Spleen (tissue), 7 donors: ENCODE measurements around the gene PDGFC.

ENCODE experiments used
- CTCF ChIP-seq, 11 experiments: fragments of 200-600 bp in 7 of 11; fragments of 450-650 bp in 4 of 11; sonication (generic) in 4 of 11; IDR thresholded peaks in 8 of 11; conservative IDR thresholded peaks in 3 of 11; 1 replicate in 7 of 11; 2 replicates in 4 of 11; pipeline versions ENCODE4 v1.4.0 to v1.8.0; 2016 to 2021; ENCODE audit warnings: antibody characterized with exemption in 11 of 11, inconsistent platforms in 4 of 11, mild to moderate bottlenecking in 1 of 11
- POLR2A ChIP-seq, 3 donors: fragments of 450-650 bp; IDR thresholded peaks; one replicate each; pipeline ENCODE4 v1.5.1; 2017; ENCODE audit warnings: antibody characterized with exemption in 3 of 3, mild to moderate bottlenecking in 1 of 3
- donor health status: DM: no; HTN: no; CAD: no; lungs with moderate emphysema.
- donor health status: DM: no; HTN: no; CAD: no.
- donor health status: DM: no; HTN: no; CAD: no.

GRCh38 chr4:156749426-156750403 is 221.9 kb downstream of the PDGFC start:
- TF ChIP-seq CTCF (IDR thresholded peaks at IDR 0.05 in 8 of 11, conservative IDR thresholded peaks at IDR 0.05 in 3 of 11) (no peak), POLR2A (IDR thresholded peaks at IDR 0.05) (no peak)
